COLO668 (cell line): ENCODE data around the gene TAF9.
A peak's percentile ranks its signal among the peaks of the same experiment; 100 is the strongest.
"Not testable (repeated sequence)": the region's sequence is repeated elsewhere in the genome, so short reads cannot be mapped to it uniquely, and the experiment has no call there.

Experiments
- DNase-seq: peaks from one replicate; lab custom pipeline; 2025; ENCODE audit not compliant: unreplicated experiment; lab: John Stamatoyannopoulos, UW

The TAF9 gene

DNA sequence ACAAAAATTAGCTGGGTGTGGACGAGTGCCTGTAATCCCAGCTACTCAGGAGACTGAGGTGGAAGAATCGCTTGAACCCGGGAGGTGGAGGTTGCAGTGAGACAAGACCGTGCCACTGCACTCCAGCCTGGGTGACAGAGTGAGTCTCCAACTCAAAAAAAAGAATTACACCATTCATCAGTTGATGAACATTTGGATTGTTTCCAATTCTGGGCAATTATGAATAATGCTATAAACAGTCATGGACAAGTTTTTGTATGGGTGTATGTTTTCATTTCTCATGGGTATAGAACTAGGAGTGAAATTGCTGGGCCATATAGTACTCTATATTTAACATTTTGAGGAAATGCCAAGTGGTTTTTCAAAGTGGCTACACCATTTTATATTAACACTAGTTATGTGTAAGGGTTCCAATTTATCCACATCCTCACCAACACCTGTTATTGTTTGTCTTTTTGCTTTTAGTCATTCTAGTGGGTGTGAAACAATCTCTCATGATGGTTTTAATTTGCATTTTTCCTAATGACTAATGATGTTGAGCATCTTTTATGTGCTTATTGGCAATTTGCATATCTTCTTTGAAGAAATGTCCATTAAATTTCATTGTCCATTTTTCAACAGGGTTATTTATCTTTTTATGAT lies 27.7 kb downstream of the TAF9 start:
- DNase-seq, result no peak

DNA sequence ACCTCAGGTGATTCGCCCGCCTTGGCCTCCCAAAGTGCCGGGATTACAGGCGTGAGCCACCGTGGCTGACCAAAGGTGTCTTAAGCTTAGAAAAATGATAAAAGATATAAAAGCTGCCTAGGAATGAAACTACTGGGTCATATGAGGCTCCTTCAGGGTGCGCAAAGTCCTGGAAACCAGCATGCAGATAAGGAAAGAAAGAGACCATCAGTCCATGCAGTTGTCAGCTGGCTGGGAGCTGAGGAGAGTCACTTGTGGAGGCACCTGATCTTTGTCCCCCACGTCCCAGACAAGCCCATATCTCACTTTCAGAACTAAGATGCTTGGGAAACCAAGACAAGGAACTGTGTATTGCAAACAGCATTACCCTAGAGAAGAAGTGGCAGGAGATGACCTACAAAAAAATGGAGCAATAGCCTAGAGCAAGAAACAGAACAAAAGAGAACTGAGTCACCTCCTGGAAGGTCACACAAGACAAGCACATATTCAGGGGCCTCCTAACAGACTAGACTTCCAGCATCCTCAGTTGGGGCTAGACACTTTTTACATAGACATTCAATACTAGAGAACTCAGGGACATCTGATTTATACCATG lies 33.9 kb downstream of the TAF9 start:
- DNase-seq, result no peak

DNA sequence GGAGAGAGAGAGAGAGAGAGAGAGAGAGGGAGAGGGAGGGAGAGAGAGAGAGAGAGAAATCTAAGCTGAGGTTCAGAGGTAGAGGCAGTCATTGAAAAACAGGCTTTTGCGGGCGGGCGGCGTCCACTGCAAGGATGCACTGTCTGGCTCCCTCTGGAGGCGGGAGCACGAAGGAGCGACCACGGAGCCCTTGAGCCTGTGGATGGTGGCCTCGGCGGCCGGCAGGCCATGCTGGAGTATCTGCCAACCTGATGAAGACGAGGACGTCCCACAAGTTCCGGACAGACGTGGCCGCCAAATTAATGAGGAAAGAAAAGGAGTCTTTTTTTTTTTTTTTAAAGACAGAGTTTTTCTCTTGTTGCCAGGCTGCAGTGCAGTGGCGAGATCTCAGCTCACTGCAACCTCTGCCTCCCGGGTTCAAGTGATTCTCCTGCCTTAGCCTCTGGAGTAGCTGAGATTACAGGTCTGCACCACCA lies 34.5 kb downstream of the TAF9 start:
- peak; percentile 77 for DNase-seq

DNA sequence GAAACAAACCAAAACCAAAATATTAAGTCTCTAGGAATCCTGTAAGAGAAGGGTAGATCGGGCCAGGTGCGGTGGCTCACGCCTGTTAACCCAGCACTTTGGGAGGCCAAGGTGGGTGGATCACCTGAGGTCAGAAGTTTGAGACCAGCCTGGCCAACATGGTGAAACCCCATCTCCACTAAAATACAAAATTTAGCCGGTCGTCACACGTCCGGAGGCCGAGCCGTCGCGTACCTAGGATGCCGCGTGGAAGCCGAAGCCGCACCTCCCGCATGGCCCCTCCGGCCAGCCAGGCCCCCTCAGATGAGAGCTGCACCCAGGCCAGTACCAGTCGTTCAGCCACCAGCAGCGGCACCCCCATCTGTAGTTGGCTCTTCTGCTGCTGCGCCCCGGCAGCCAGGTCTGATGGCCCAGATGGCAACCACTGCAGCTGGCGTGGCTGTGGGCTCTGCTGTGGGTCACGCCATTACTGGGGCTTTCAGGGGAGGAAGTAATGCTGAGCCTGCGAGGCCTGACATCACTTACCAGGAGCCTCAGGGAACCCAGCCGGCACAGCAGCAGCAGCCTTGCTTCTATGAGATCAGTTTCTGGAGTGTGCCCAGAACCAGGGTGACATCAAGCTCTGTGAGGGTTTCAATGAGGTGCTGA lies 35.5 kb downstream of the TAF9 start:
- not testable (repeated sequence) for DNase-seq

DNA sequence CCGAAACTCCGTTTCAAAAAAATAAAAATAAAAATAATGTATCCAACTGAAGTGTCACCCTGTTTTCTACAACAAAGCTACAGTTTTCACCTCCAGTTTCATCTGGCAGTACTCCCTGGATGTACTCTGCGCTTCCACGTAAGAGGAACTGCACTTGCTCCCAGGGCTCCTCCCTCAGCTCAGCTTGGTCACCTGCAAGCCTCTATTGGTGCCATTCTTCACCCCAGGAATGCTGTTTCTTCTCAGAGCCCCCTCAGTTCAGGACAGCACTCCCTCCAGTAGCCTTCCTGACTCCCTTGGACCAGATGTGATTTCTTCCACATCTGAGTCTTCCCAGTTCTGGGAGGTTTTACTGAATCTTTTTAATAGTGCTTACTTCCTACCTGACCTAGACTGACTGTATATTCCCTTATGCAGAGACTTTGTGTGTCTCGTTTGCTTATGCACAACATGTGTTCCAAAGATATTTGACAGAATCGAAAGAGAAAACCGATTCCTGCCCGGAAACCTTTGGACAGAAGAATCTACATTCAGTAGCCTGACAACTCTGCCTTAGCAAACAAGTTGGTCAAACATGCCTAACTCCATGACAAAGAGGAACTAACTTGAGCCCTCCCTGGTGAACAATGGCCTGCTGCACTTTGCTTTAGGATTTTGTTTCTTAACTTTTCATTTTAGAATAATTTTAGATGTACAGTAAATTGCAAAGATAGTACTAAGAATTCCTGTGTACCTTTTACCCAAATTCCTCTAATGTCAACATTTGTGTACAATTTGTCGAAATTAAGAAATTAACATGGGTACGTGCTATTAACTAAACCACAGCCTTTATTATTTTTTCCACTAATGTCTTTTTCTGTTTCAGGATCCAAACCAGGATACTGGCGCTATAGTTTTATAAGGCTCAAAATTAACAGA lies 37.5 kb downstream of the TAF9 start:
- DNase-seq, result peak; percentile 8

DNA sequence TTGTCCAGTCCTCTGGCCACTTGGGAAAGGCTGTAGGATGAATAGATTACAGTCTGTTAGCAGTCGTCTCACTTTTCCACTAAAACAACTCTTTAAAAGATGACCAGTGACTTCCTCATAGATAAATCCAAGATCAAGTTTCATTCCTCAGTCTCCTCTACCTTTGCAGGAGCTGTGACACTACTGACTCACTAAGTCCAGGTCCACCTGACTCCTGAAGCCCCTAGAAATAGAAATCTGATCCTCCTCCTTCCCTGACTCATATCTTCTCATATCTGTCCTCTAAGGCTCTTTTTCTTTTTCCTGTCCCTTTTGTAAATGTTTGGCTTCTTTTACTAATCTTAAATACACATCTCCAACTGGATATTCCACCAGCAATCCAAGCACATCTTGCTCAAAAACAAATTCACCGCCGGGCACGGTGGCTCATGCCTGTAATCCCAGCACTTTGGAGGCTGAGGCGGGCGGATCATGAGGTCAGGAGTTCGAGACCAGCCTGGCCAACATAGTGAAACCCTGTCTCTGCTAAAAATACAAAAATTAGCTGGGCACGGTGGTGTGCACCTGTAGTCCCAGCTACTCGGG lies 39.3 kb downstream of the TAF9 start:
- DNase-seq, result no peak

DNA sequence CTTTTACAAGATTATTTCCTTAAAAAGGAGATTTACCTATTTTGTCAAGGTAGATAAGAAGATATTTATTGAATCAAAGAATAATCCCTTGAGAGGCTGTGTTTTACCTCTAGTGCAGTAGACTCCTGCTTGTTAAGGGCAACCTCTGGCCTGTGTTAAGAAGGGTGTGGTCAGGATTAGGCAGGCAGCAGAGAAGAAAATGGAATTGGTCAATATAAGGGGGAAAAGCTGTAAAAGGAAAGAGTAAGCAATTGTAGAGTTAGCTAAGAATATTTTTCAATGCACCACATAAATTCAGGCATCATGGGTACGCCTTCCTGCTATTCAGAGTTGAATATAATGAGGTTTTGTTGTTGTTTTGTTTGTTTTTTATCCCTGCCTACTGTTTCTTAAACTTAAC lies 43.0 kb downstream of the TAF9 start:
- DNase-seq, result no peak

DNA sequence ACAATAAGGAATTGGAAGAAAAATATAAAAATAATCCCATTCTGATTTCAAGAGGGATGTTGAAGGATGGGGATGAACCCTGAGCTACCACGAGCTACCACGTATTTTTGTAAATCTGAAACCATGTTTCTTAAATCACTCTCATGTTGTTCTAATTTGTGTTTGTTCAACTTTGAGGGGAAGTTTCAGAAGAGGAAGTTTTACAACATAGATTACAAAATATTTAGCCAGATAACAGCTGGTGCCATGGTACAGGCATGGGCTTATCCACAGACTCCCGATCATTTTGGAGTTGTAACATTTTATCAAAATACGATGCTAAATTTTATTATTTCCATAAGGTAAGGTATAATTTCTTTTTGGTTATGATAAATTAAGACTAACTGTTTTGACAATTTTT lies 51.9 kb downstream of the TAF9 start:
- DNase-seq, result no peak

DNA sequence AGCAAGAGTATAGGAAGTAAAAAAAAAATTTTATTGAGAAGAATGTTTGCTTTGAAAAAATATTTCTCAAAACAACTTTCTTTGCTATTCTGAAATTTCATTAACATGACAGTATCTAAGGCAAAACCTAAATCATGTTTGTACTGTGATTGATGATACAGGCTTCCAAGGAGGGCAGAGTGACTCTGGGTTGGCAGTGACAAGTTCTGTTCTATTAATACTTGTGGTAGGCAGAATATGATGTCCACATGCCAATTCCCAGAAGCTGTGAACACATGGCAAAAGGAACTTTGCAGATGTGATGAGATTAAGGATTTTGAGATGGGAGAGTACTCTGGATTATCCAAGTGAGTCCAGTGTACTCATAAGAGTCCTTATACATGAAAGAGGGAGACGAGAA lies 53.3 kb downstream of the TAF9 start:
- no peak for DNase-seq
